CD14-positive monocyte (primary cell): ENCODE measurements around the gene NFE2L1. TPM values are rescaled to one million over a fixed set of nuclear protein-coding genes. Genes with fewer than 3 reads are reported as not detected.

ENCODE experiments used
- DNase-seq, 3 donors: peaks; one replicate each; pipeline ENCODE4 v3.0.0-alpha.2; 2011 to 2022
- H2AFZ ChIP-seq: 2 replicates; pipeline ENCODE4 v1.6.0; 2012; ENCODE audit warnings: mild to moderate bottlenecking, low read depth, low read length, inconsistent platforms; ENCODE audit not compliant: insufficient read depth, poor library complexity, severe bottlenecking
- H3K27ac ChIP-seq, 2 donors: 1 replicate in 1 of 2; 2 replicates in 1 of 2; pipeline ENCODE4 v1.5.1; 2012 to 2013; ENCODE audit warnings: low read length in 2 of 2, control low read depth in 1 of 2, inconsistent platforms in 1 of 2, low read depth in 1 of 2, mild to moderate bottlenecking in 1 of 2
- H3K27me3 ChIP-seq, 2 donors: one replicate each; pipeline versions ENCODE4 v1.6.0 to v1.6.1; 2011 to 2013; ENCODE audit warnings: low read length in 2 of 2; ENCODE audit not compliant: control insufficient read depth in 2 of 2, insufficient read depth in 2 of 2
- H3K36me3 ChIP-seq, 2 donors: replicated peaks in 1 of 2; 1 replicate in 1 of 2; 2 replicates in 1 of 2; pipeline versions ENCODE4 v1.5.1 to v1.6.1; 2012 to 2013; ENCODE audit warnings: low read length in 2 of 2, control low read depth in 1 of 2, inconsistent platforms in 1 of 2, mild to moderate bottlenecking in 1 of 2; ENCODE audit not compliant: insufficient read depth in 2 of 2, control insufficient read depth in 1 of 2
- H3K4me1 ChIP-seq, 2 donors: 1 replicate in 1 of 2; 2 replicates in 1 of 2; pipeline versions ENCODE4 v1.5.1 to v1.6.1; 2012 to 2013; ENCODE audit warnings: low read length in 2 of 2, control low read depth in 1 of 2, inconsistent platforms in 1 of 2, mild to moderate bottlenecking in 1 of 2, moderate library complexity in 1 of 2; ENCODE audit not compliant: insufficient read depth in 2 of 2, control insufficient read depth in 1 of 2
- H3K4me2 ChIP-seq: replicated peaks from 2 replicates; pipeline ENCODE3; 2012; ENCODE audit warnings: low read length, moderate library complexity, mild to moderate bottlenecking; ENCODE audit not compliant: poor library complexity, severe bottlenecking; ENCODE audit errors: extremely low read depth
- H3K4me3 ChIP-seq, 3 experiments: fragments of 200-600 bp in 1 of 3; sonication (generic) in 1 of 3; replicated peaks in 1 of 3; 1 replicate in 2 of 3; 2 replicates in 1 of 3; pipeline ENCODE4 v1.5.1; 2011 to 2013; ENCODE audit warnings: low read length in 3 of 3, mild to moderate bottlenecking in 3 of 3, control low read depth in 2 of 3, low read depth in 2 of 3, inconsistent platforms in 1 of 3, moderate library complexity in 1 of 3
- H3K79me2 ChIP-seq: 2 replicates; pipeline ENCODE4 v1.6.0; 2012; ENCODE audit warnings: mild to moderate bottlenecking, control low read depth, inconsistent platforms, low read length, moderate library complexity; ENCODE audit not compliant: insufficient read depth
- H3K9ac ChIP-seq: 2 replicates; pipeline ENCODE4 v1.6.0; 2017; ENCODE audit warnings: low read length, mild to moderate bottlenecking; ENCODE audit not compliant: insufficient read depth, poor library complexity, severe bottlenecking
- H3K9me3 ChIP-seq, 2 donors: replicated peaks in 1 of 2; 1 replicate in 1 of 2; 2 replicates in 1 of 2; pipeline versions ENCODE4 v1.5.1 to v1.6.1; 2012 to 2013; ENCODE audit warnings: low read length in 2 of 2, control low read depth in 1 of 2; ENCODE audit not compliant: control insufficient read depth in 1 of 2, insufficient read depth in 1 of 2
- H4K20me1 ChIP-seq: 2 replicates; pipeline ENCODE4 v1.6.0; 2012; ENCODE audit warnings: mild to moderate bottlenecking, low read length, control low read depth, moderate library complexity; ENCODE audit not compliant: insufficient read depth
- H3K27ac Mint-ChIP-seq, 7 donors: one replicate each; pipeline ENCODE4 v1.8.0; 2020; ENCODE audit warnings: mild to moderate bottlenecking in 7 of 7, mixed read lengths in 7 of 7, moderate library complexity in 6 of 7, inconsistent platforms in 2 of 7
- H3K27me3 Mint-ChIP-seq, 3 donors: one replicate each; pipeline ENCODE4 v1.8.0; 2021 to 2022; ENCODE audit warnings: low read depth in 3 of 3, mild to moderate bottlenecking in 3 of 3, mixed read lengths in 3 of 3, moderate library complexity in 3 of 3, inconsistent platforms in 1 of 3
- H3K36me3 Mint-ChIP-seq, 2 donors: one replicate each; pipeline ENCODE4 v1.8.0; 2020; ENCODE audit warnings: mixed read lengths in 2 of 2, inconsistent platforms in 1 of 2, mild to moderate bottlenecking in 1 of 2
- H3K4me1 Mint-ChIP-seq: one replicate; pipeline ENCODE4 v1.8.0; 2020; ENCODE audit warnings: mild to moderate bottlenecking, mixed read lengths
- H3K4me3 Mint-ChIP-seq, 2 donors: one replicate each; pipeline ENCODE4 v1.8.0; 2020; ENCODE audit warnings: mild to moderate bottlenecking in 2 of 2, mixed read lengths in 2 of 2, moderate library complexity in 1 of 2
- H3K9me3 Mint-ChIP-seq, 7 donors: one replicate each; pipeline ENCODE4 v1.8.0; 2020 to 2022; ENCODE audit warnings: mixed read lengths in 7 of 7, mild to moderate bottlenecking in 6 of 7, moderate library complexity in 6 of 7, inconsistent platforms in 2 of 7
- CTCF ChIP-seq: fragments of 200-600 bp; IDR thresholded peaks from one replicate; pipeline ENCODE4 v1.8.0; 2022; ENCODE audit warnings: antibody characterized with exemption, mild to moderate bottlenecking
- WGBS: methylation state at CpG from one replicate; pipeline ENCODE4 v1.1.5; 2013; ENCODE audit warnings: missing lambda C conversion rate; ENCODE audit not compliant: insufficient coverage; 5-methylcytosine and 5-hydroxymethylcytosine counted together
- intact Hi-C, 2 donors: fragments of 100-400 bp; cut with micrococcal nuclease; formaldehyde crosslinking; loops; one replicate each; pipeline versions ENCODE4 v1.15.0 to v1.15.1; 2023
- polyA plus RNA-seq, 3 donors: library from polyadenylated mRNA; depleted of rRNA in 1 of 3; unstranded in 2 of 3; stranded (reverse) in 1 of 3; fragments of 300-500 nt in 2 of 3; fragments of >200 nt in 1 of 3; fragmentation: Illumina TruSeq in 2 of 3; gene quantifications; 1 replicate in 2 of 3; 2 replicates in 1 of 3; pipeline ENCODE4 v1.2.3, GENCODE V29; 2012 to 2021

The NFE2L1 gene
- polyA plus RNA-seq, 3 donors, result 2.8 to 27.0 (median 7.1) TPM

GRCh38 chr17:48081858-48082257 lies 33.7 kb downstream of the NFE2L1 start:
- no peak for DNase-seq
- peaks cover under 1 to 7% of the 10 kb centered on the region in 2 donors for H3K36me3 Mint-ChIP-seq
- no peaks in the 10 kb centered on the region for H3K9me3 ChIP-seq
- H3K9me3 Mint-ChIP-seq, result no peaks in the 10 kb centered on the region
- no peak overlapping the region for H2AFZ ChIP-seq
- no peak for TF ChIP-seq CTCF
- WGBS, result 100% methylated on average over 2 of the region's 5 CpGs
- no peak overlapping the region for H3K4me3 Mint-ChIP-seq
- H4K20me1 ChIP-seq, result peaks cover 17% of the 10 kb centered on the region
- intact Hi-C loops, result loop anchor here (2.0 to 10.0 kb wide), 2 partner anchors 49 to 53 kb away; no protein-coding TSS in a partner anchor
- peak overlapping the region in 1 of 7 donors; percentile 80 for H3K27ac Mint-ChIP-seq
- H3K79me2 ChIP-seq, result peaks cover 33% of the 10 kb centered on the region
- no peak overlapping the region for H3K4me3 ChIP-seq
- no peak overlapping the region for H3K9ac ChIP-seq
- H3K27me3 Mint-ChIP-seq, result peaks cover 0 to 1% (median 0%) of the 10 kb centered on the region in 3 donors
- H3K27ac ChIP-seq, result no peak overlapping the region
- H3K4me1 ChIP-seq, result no peaks in the 10 kb centered on the region
- peaks cover under 1 to 2% of the 10 kb centered on the region in 2 donors for H3K36me3 ChIP-seq
- no peaks in the 10 kb centered on the region for H3K27me3 ChIP-seq
- peaks cover 4% of the 10 kb centered on the region for H3K4me1 Mint-ChIP-seq
- H3K4me2 ChIP-seq, result no peak overlapping the region

GRCh38 chr17:48084932-48085331 lies 36.8 kb downstream of the NFE2L1 start:
- no peak for TF ChIP-seq CTCF
- peaks cover 40% of the 10 kb centered on the region for H3K79me2 ChIP-seq
- peaks cover 12% of the 10 kb centered on the region for H4K20me1 ChIP-seq
- no peak overlapping the region for H3K27ac Mint-ChIP-seq
- no peaks in the 10 kb centered on the region for H3K9me3 ChIP-seq
- H3K27ac ChIP-seq, result no peak overlapping the region
- no CpG with 5 or more reads among the region's 2 CpGs for WGBS
- DNase-seq, result no peak
- H3K4me2 ChIP-seq, result no peak overlapping the region
- H3K4me3 Mint-ChIP-seq, result no peak overlapping the region
- no peak overlapping the region for H3K4me3 ChIP-seq
- H3K36me3 Mint-ChIP-seq, result peaks cover 3 to 11% of the 10 kb centered on the region in 2 donors
- no peaks in the 10 kb centered on the region for H3K4me1 ChIP-seq
- H3K27me3 Mint-ChIP-seq, result peaks cover 0 to under 1% (median 0%) of the 10 kb centered on the region in 3 donors
- no peaks in the 10 kb centered on the region for H3K9me3 Mint-ChIP-seq
- H3K9ac ChIP-seq, result no peak overlapping the region
- no peaks in the 10 kb centered on the region for H3K27me3 ChIP-seq
- H3K4me1 Mint-ChIP-seq, result peaks cover 3% of the 10 kb centered on the region
- H3K36me3 ChIP-seq, result no peaks in the 10 kb centered on the region
- H2AFZ ChIP-seq, result no peak overlapping the region
- intact Hi-C loops, result loop anchor here in 1 of 2 donors (10.0 kb wide), 1 partner anchor 50 kb away; no protein-coding TSS in a partner anchor
